Measurements from ENCODE around the gene CDK12.

DNA sequence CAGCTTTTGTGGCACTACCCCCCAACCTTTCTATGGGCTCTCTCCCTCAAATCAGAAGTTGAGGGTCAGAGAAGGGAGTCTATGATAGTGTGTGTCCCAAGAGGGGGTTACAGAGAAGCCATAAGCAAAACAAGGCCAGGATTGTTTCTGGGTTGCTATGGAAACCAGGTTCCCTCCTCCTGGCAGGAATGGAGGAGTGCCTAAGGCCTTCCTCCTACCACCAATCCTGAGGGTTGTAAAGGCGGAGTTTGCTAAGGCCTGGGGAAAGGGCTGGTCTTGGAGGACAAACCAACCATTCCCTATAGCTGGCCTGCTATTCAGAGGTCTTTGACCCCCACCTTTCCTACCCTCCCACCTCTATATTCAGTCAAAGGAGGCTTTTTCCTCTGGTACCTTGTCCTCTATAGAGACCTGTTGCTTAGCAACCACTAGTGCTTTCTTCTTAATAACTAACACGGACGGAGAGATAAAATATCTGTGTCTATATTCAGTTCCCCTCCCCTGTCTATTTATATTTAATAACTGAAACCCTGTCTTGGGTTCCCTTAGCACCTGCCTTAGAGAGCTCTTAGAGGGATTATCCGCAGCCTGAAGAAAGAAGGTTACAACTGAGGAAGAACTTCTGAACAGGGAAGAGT, 103.0 kb downstream of the CDK12 start:
- TF ChIP-seq REST (IDR thresholded peaks at IDR 0.05; ENCODE audit: unreplicated experiment) = no peak
- TF ChIP-seq EZH2 (IDR thresholded peaks at IDR 0.05; ENCODE audit: low read depth, unreplicated experiment) = no peak
- TF ChIP-seq POLR2AphosphoS5 (IDR thresholded peaks at IDR 0.05; ENCODE audit: low read depth) = no peak
- no peak for TF ChIP-seq EZH2phosphoT487 (IDR thresholded peaks at IDR 0.05; ENCODE audit: unreplicated experiment)
- TF ChIP-seq, protein P1, sequence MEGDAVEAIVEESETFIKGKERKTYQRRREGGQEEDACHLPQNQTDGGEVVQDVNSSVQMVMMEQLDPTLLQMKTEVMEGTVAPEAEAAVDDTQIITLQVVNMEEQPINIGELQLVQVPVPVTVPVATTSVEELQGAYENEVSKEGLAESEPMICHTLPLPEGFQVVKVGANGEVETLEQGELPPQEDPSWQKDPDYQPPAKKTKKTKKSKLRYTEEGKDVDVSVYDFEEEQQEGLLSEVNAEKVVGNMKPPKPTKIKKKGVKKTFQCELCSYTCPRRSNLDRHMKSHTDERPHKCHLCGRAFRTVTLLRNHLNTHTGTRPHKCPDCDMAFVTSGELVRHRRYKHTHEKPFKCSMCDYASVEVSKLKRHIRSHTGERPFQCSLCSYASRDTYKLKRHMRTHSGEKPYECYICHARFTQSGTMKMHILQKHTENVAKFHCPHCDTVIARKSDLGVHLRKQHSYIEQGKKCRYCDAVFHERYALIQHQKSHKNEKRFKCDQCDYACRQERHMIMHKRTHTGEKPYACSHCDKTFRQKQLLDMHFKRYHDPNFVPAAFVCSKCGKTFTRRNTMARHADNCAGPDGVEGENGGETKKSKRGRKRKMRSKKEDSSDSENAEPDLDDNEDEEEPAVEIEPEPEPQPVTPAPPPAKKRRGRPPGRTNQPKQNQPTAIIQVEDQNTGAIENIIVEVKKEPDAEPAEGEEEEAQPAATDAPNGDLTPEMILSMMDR (conservative IDR thresholded peaks at IDR 0.05; ENCODE audit: low read depth in 2 of 2) = no peak
- TF ChIP-seq JUNB (IDR thresholded peaks at IDR 0.05; ENCODE audit: unreplicated experiment) = no peak
